Measurements from ENCODE around the gene CAMK1G. TPM values are rescaled to one million over a fixed set of nuclear protein-coding genes. Genes with fewer than 3 reads are reported as not detected.

The CAMK1G gene
- total RNA-seq, 2 experiments from 2014 or later = not detected

GRCh38 chr1:209618756-209619420 lies 35.4 kb downstream of the CAMK1G start:
- Mint-ChIP-seq H3K27ac (no peak overlapping the region), H3K36me3 (ENCODE audit: low read depth) (no peaks in the 10 kb centered on the region), H3K27me3 (no peaks in the 10 kb centered on the region), H3K4me3 (no peak overlapping the region), H3K9me3 (no peaks in the 10 kb centered on the region), H3K4me1 (peaks cover 7% of the 10 kb centered on the region)
- ChIA-PET POLR2A (no interaction called here), CTCF (interaction anchor here (1.0 to 3.9 kb wide), 7 partner anchors 8 to 42 kb away, joined by 3 to 11 read pairs (median 6); no protein-coding TSS in a partner anchor)
- no peak for DNase-seq

GRCh38 chr1:209619696-209620486 lies 36.4 kb downstream of the CAMK1G start:
- no peaks in the 10 kb centered on the region for H3K36me3 Mint-ChIP-seq (ENCODE audit: low read depth)
- no peak overlapping the region for H3K27ac Mint-ChIP-seq
- CTCF ChIA-PET = interaction anchor here (1.0 to 3.9 kb wide), 6 partner anchors 9 to 43 kb away, joined by 3 to 11 read pairs (median 5); no protein-coding TSS in a partner anchor
- H3K27me3 Mint-ChIP-seq = no peaks in the 10 kb centered on the region
- POLR2A ChIA-PET = no interaction called here
- peaks cover 7% of the 10 kb centered on the region for H3K4me1 Mint-ChIP-seq
- H3K4me3 Mint-ChIP-seq = no peak overlapping the region
- no peaks in the 10 kb centered on the region for H3K9me3 Mint-ChIP-seq
- no peak for DNase-seq

DNA sequence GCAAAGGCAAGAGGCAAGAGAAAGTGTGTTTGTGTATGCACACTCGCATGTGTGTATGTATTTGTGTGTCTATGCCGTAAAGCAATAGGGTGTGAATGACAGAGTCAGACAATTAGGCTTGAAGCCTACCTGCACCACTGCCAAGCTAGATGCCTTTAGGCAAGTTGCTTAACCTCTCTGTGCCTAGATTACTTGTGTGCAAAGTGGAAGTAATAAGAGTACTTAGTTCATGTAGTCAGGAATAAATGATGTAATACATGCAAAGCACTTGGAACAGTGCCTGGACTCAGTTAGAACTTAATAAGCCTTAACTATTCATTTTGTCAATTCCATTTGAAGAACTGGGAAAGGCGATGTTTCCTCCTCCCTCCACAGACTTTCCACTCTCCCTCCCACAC lies 37.0 kb downstream of the CAMK1G start:
- no peak overlapping the region for H3K27ac Mint-ChIP-seq
- ChIA-PET POLR2A (no interaction called here), CTCF (interaction anchor here (3.9 kb wide), 1 partner anchor 11 kb away, joined by 11 read pairs; no protein-coding TSS in a partner anchor)
- H3K36me3 Mint-ChIP-seq (ENCODE audit: low read depth) = no peaks in the 10 kb centered on the region
- no peak for DNase-seq
- no peaks in the 10 kb centered on the region for H3K27me3 Mint-ChIP-seq
- H3K9me3 Mint-ChIP-seq = no peaks in the 10 kb centered on the region
- no peak overlapping the region for H3K4me3 Mint-ChIP-seq
- peaks cover 7% of the 10 kb centered on the region for H3K4me1 Mint-ChIP-seq

DNA sequence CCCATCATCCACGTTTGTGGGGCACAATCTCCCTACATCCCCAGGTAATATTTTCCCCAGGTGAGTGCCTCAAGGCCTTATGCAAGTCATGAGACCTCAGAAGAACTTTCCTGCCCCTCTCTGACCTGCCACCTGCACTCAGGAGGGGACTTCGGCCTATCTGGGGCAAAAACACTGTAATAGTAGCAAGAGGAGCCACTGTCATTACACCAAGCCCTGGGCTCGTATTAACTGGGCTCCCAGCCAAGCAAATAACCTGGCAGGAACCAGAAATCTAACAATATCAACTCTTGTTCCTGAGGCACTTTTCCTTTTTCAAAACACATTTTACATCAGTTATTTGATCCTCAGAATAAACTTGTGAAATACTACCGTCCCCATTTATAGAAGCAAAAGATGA lies 37.8 kb downstream of the CAMK1G start:
- no peaks in the 10 kb centered on the region for H3K36me3 Mint-ChIP-seq (ENCODE audit: low read depth)
- H3K27me3 Mint-ChIP-seq = no peaks in the 10 kb centered on the region
- peaks cover 7% of the 10 kb centered on the region for H3K4me1 Mint-ChIP-seq
- no peaks in the 10 kb centered on the region for H3K9me3 Mint-ChIP-seq
- no peak overlapping the region for H3K4me3 Mint-ChIP-seq
- no peak overlapping the region for H3K27ac Mint-ChIP-seq
- CTCF ChIA-PET = interaction anchor here (3.9 kb wide), 1 partner anchor 12 kb away, joined by 11 read pairs; no protein-coding TSS in a partner anchor
- DNase-seq = no peak
- POLR2A ChIA-PET = no interaction called here

GRCh38 chr1:209621741-209622655 lies 38.5 kb downstream of the CAMK1G start:
- ChIA-PET POLR2A (no interaction called here), CTCF (interaction anchor here (1.0 to 3.0 kb wide), 2 partner anchors 11 to 56 kb away, joined by 3 to 11 read pairs; no protein-coding TSS in a partner anchor)
- H3K4me3 Mint-ChIP-seq = no peak overlapping the region
- DNase-seq = no peak
- H3K27ac Mint-ChIP-seq = no peak overlapping the region
- H3K36me3 Mint-ChIP-seq (ENCODE audit: low read depth) = no peaks in the 10 kb centered on the region
- no peaks in the 10 kb centered on the region for H3K9me3 Mint-ChIP-seq
- H3K27me3 Mint-ChIP-seq = no peaks in the 10 kb centered on the region
- peaks cover 7% of the 10 kb centered on the region for H3K4me1 Mint-ChIP-seq

GRCh38 chr1:209622841-209623829 lies 39.6 kb downstream of the CAMK1G start:
- H3K9me3 Mint-ChIP-seq = no peaks in the 10 kb centered on the region
- no peak for DNase-seq
- H3K27ac Mint-ChIP-seq = no peak overlapping the region
- H3K36me3 Mint-ChIP-seq (ENCODE audit: low read depth) = no peaks in the 10 kb centered on the region
- CTCF ChIA-PET = interaction anchor here (0.9 to 3.0 kb wide), 8 partner anchors 8 to 125 kb away, joined by 3 to 11 read pairs (median 4); no protein-coding TSS in a partner anchor
- H3K4me1 Mint-ChIP-seq = peaks cover 7% of the 10 kb centered on the region
- H3K27me3 Mint-ChIP-seq = no peaks in the 10 kb centered on the region
- H3K4me3 Mint-ChIP-seq = no peak overlapping the region
- POLR2A ChIA-PET = no interaction called here

- CTCF ChIA-PET = interaction anchor here (0.7 to 3.0 kb wide), 6 partner anchors 8 to 59 kb away, joined by 3 to 11 read pairs (median 4); no protein-coding TSS in a partner anchor
- POLR2A ChIA-PET = no interaction called here
- no peak for DNase-seq
- H3K36me3 Mint-ChIP-seq (ENCODE audit: low read depth) = no peaks in the 10 kb centered on the region
- no peak overlapping the region for H3K27ac Mint-ChIP-seq
- no peaks in the 10 kb centered on the region for H3K27me3 Mint-ChIP-seq
- no peak overlapping the region for H3K4me3 Mint-ChIP-seq
- H3K9me3 Mint-ChIP-seq = no peaks in the 10 kb centered on the region
- H3K4me1 Mint-ChIP-seq = no peaks in the 10 kb centered on the region
Observed at GRCh38 chr1:209624558-209625549, 41.3 kb downstream of the CAMK1G start.

- Mint-ChIP-seq H3K27me3 (no peaks in the 10 kb centered on the region), H3K4me1 (no peaks in the 10 kb centered on the region), H3K4me3 (no peak overlapping the region), H3K27ac (no peak overlapping the region), H3K36me3 (ENCODE audit: low read depth) (no peaks in the 10 kb centered on the region), H3K9me3 (no peaks in the 10 kb centered on the region)
- ChIA-PET POLR2A (no interaction called here), CTCF (interaction anchor here (0.5 kb wide), 1 partner anchor 723 kb away, joined by 3 read pairs; no protein-coding TSS in a partner anchor)
- no peak for DNase-seq
Observed at GRCh38 chr1:209625791-209626285, 42.3 kb downstream of the CAMK1G start.

GRCh38 chr1:209626346-209627026 lies 43.0 kb downstream of the CAMK1G start:
- CTCF ChIA-PET = interaction anchor here (0.5 to 1.4 kb wide), 4 partner anchors 8 to 723 kb away, joined by 3 to 6 read pairs (median 3); no protein-coding TSS in a partner anchor
- Mint-ChIP-seq H3K27me3 (no peaks in the 10 kb centered on the region), H3K4me3 (no peak overlapping the region), H3K36me3 (ENCODE audit: low read depth) (no peaks in the 10 kb centered on the region), H3K4me1 (no peaks in the 10 kb centered on the region), H3K27ac (no peak overlapping the region), H3K9me3 (no peaks in the 10 kb centered on the region)
- no peak for DNase-seq
- POLR2A ChIA-PET = no interaction called here

- CTCF ChIA-PET = interaction anchor here (0.6 to 1.4 kb wide), 8 partner anchors 9 to 61 kb away, joined by 3 to 6 read pairs (median 3); partner anchors contain the start of gene G0S2
- DNase-seq = no peak
- POLR2A ChIA-PET = no interaction called here
- H3K4me3 Mint-ChIP-seq = no peak overlapping the region
- no peaks in the 10 kb centered on the region for H3K36me3 Mint-ChIP-seq (ENCODE audit: low read depth)
- H3K27me3 Mint-ChIP-seq = no peaks in the 10 kb centered on the region
- no peaks in the 10 kb centered on the region for H3K9me3 Mint-ChIP-seq
- no peak overlapping the region for H3K27ac Mint-ChIP-seq
- no peaks in the 10 kb centered on the region for H3K4me1 Mint-ChIP-seq
Observed at GRCh38 chr1:209627027-209627731, 43.7 kb downstream of the CAMK1G start.
